ENCODE measurements around the gene MMD. TPM values are rescaled to one million over a fixed set of nuclear protein-coding genes. Genes with fewer than 3 reads are reported as not detected.

MMD gene
- total and polyA plus RNA-seq, 2 of the 13 experiments (the other 11 are each of a cell fraction or from before 2014, with no cell fraction given) = 121 to 225 TPM

GRCh38 chr17:55448681-55449080 lies 27.0 kb upstream of the MMD start (continued):
- no peak for TF ChIP-seq POLR2AphosphoS5 (IDR thresholded peaks at IDR 0.05; ENCODE audit: low read depth, low read length)
- peak; percentile 34; the same call in 1 of the 2 replicates for TF ChIP-seq CREM (IDR thresholded peaks at IDR 0.05)
- TF ChIP-seq CREM (CRISPR knock-in tag; IDR thresholded peaks at IDR 0.05) = no peak
- TF ChIP-seq HMGA1 (CRISPR knock-in tag; conservative IDR thresholded peaks at IDR 0.05) = no peak
- TF ChIP-seq MBNL3 (CRISPR knock-in tag; conservative IDR thresholded peaks at IDR 0.05) = no peak
- TF ChIP-seq HMG20B (CRISPR knock-in tag; conservative IDR thresholded peaks at IDR 0.05) = no peak
- TF ChIP-seq KLF9 (CRISPR knock-in tag; IDR thresholded peaks at IDR 0.05; ENCODE audit: low read depth) = no peak

GRCh38 chr17:55446581-55447205 lies 25.1 kb upstream of the MMD start:
- no peak overlapping the region for H3K4me3 ChIP-seq (replicated peaks in 1 of 3; ENCODE audit: insufficient read depth in 1 of 3, low read depth in 2 of 3, low read length in 3 of 3)
- no peaks in the 10 kb centered on the region for H3K36me3 ChIP-seq (replicated peaks in 1 of 2; ENCODE audit: control insufficient read depth in 1 of 2, insufficient read depth in 2 of 2, low read length in 2 of 2)
- H3K4me1 ChIP-seq (ENCODE audit: insufficient read depth, low read length) = peaks cover 98% of the 10 kb centered on the region
- H4K20me1 ChIP-seq (ENCODE audit: insufficient read depth, low read length) = no peaks in the 10 kb centered on the region
- no peaks in the 10 kb centered on the region for H3K9me3 ChIP-seq (ENCODE audit: low read length)
- peak; percentile 90 for FAIRE-seq
- peak; percentile 100 for DNase-seq (ENCODE audit: low spot score)
- H3K9ac ChIP-seq (ENCODE audit: insufficient read depth, low read depth, low read length) = peak overlapping the region; percentile 63
- ChIA-PET POLR2A (interaction anchor here (0.7 to 6.8 kb wide), 16 partner anchors 9 to 473 kb away, joined by 3 to 136 read pairs (median 7); partner anchors contain the start of gene MMD), CTCF (ENCODE audit: low intra/inter-chr PET ratio, low total read pairs) (no interaction called here)
- H3K27ac ChIP-seq (ENCODE audit: extremely low read length, insufficient read depth, low read length) = peak overlapping the region; percentile 88
- H2AFZ ChIP-seq (ENCODE audit: low read length) = no peak overlapping the region
- peak overlapping the region; percentile 50 for H3K4me2 ChIP-seq (ENCODE audit: low read depth, low read length)
- H3K27me3 ChIP-seq (ENCODE audit: control insufficient read depth in 1 of 2, insufficient read depth in 2 of 2, low read length in 2 of 2) = no peaks in the 10 kb centered on the region
- WGBS (ENCODE audit: low lambda C conversion rate) = 6% methylated on average over 4 of the region's 4 CpGs
- BruUV-seq (replicated peaks) = no TSS peak
- intact Hi-C loops (cut with micrococcal nuclease; ENCODE audit: unreplicated experiment) = loop anchor here (1.0 to 2.0 kb wide), 3 partner anchors 13 to 162 kb away; no protein-coding TSS in a partner anchor
- in situ Hi-C loops (cut with HindIII; ENCODE audit: extremely low pct_ligation_motif_present, low pct_unique_long_range_greater_than_20kb) = no loop called here
- ATAC-seq = peak; percentile 86
- no peaks in the 10 kb centered on the region for H3K79me2 ChIP-seq (ENCODE audit: insufficient read depth, low read length)
- TF ChIP-seq ATF7 (IDR thresholded peaks at IDR 0.05) = no peak; the same call in 1 of the 2 replicates
- peak; percentile 65; the same call in 1 of the 2 replicates for TF ChIP-seq ATF7 (CRISPR knock-in tag; IDR thresholded peaks at IDR 0.05)
- no peak for TF ChIP-seq FUBP1 (CRISPR knock-in tag; IDR thresholded peaks at IDR 0.05; ENCODE audit: borderline replicate concordance)
- peak; percentile 77 for TF ChIP-seq ZKSCAN8 (CRISPR knock-in tag; IDR thresholded peaks at IDR 0.05; ENCODE audit: borderline replicate concordance)
- TF ChIP-seq NPAS2 (CRISPR knock-in tag; IDR thresholded peaks at IDR 0.05; ENCODE audit: borderline replicate concordance) = no peak
- TF ChIP-seq FOXA1 (IDR thresholded peaks at IDR 0.05) = peak; percentile 86
- TF ChIP-seq FOXA1 (CRISPR knock-in tag; IDR thresholded peaks at IDR 0.05) = peak; percentile 91
- 0 out of 2 replicates have a peak, but pooled peaks have one; percentile 25 for TF ChIP-seq ZNF24 (IDR thresholded peaks at IDR 0.05)
- no peak for TF ChIP-seq FIP1L1 (IDR thresholded peaks at IDR 0.05; ENCODE audit: borderline replicate concordance, insufficient read depth, low read depth, low read length)
- peak; percentile 77; the same call in 1 of the 2 replicates for TF ChIP-seq BRCA1 (CRISPR knock-in tag; IDR thresholded peaks at IDR 0.05)
- no peak for TF ChIP-seq GLMP (CRISPR knock-in tag; IDR thresholded peaks at IDR 0.05; ENCODE audit: borderline replicate concordance)
- TF ChIP-seq ZNF570 (CRISPR knock-in tag; IDR thresholded peaks at IDR 0.05; ENCODE audit: borderline replicate concordance) = no peak
- peak; percentile 53; the same call in 1 of the 2 replicates for TF ChIP-seq IKZF5 (CRISPR knock-in tag; IDR thresholded peaks at IDR 0.05)
- no peak; the same call in 1 of the 2 replicates for TF ChIP-seq RXRA (CRISPR knock-in tag; IDR thresholded peaks at IDR 0.05)
- no peak for TF ChIP-seq ZNF780A (CRISPR knock-in tag; IDR thresholded peaks at IDR 0.05)
